Measurements from ENCODE around the gene HSD11B1L.
"Not testable (repeated sequence)": the region's sequence is repeated elsewhere in the genome, so short reads cannot be mapped to it uniquely, and the experiment has no call there.

HSD11B1L gene

GRCh38 chr19:5719274-5719960, 38.6 kb downstream of the HSD11B1L start:
- TF ChIP-seq CTCF (IDR thresholded peaks at IDR 0.05; ENCODE audit: insufficient read depth, low read length) (no peak), SPI1 (IDR thresholded peaks at IDR 0.05; ENCODE audit: borderline replicate concordance, low read depth) (no peak)
- peak in 1 of 2 experiments; percentile 41 for DNase-seq (ENCODE audit: low read depth in 1 of 2, low spot score in 1 of 2)
- peak overlapping the region; percentile 97 for H3K27ac ChIP-seq (replicated peaks)
- H3K27me3 ChIP-seq (ENCODE audit: insufficient read depth, poor library complexity, severe bottlenecking) = no peaks in the 10 kb centered on the region
- H3K4me3 ChIP-seq (replicated peaks; ENCODE audit: insufficient read depth, low read length) = peak overlapping the region; percentile 92

GRCh38 chr19:5719961-5720790, 39.3 kb downstream of the HSD11B1L start, which contains the start of the genes CATSPERD and LONP1:
Gene CATSPERD, plus strand, starts transcription at chr19:5720637. Its CDS starts 101 bp downstream, at chr19:5720738.
Gene LONP1, minus strand, starts transcription at chr19:5720146. Its CDS starts 14 bp downstream, at chr19:5720132.
- TF ChIP-seq CTCF (IDR thresholded peaks at IDR 0.05; ENCODE audit: insufficient read depth, low read length) (peak; percentile 94), GABPA (IDR thresholded peaks at IDR 0.05; ENCODE audit: low read depth) (peak; percentile 86), SPI1 (IDR thresholded peaks at IDR 0.05; ENCODE audit: borderline replicate concordance, low read depth) (no peak), POLR2AphosphoS5 (IDR thresholded peaks at IDR 0.05; ENCODE audit: low read depth) (peak; percentile 94), REST (IDR thresholded peaks at IDR 0.05; ENCODE audit: insufficient replicate concordance, low read depth) (peak; percentile 52)
- H3K27me3 ChIP-seq (ENCODE audit: insufficient read depth, poor library complexity, severe bottlenecking) = no peaks in the 10 kb centered on the region
- peak within 1 kb of the TSS; percentile 97 for H3K27ac ChIP-seq (replicated peaks)
- DNase-seq (ENCODE audit: low read depth in 1 of 2, low spot score in 1 of 2) = peak; percentile 98
- peak within 1 kb of the TSS; percentile 92 for H3K4me3 ChIP-seq (replicated peaks; ENCODE audit: insufficient read depth, low read length)

GRCh38 chr19:5727453-5728050, 46.7 kb downstream of the HSD11B1L start:
- H3K27ac ChIP-seq (replicated peaks) = no peak overlapping the region
- DNase-seq (ENCODE audit: low read depth in 1 of 2, low spot score in 1 of 2) = no peak
- H3K27me3 ChIP-seq (ENCODE audit: insufficient read depth, poor library complexity, severe bottlenecking) = no peaks in the 10 kb centered on the region
- TF ChIP-seq REST (IDR thresholded peaks at IDR 0.05; ENCODE audit: insufficient replicate concordance, low read depth) = no peak
- TF ChIP-seq SPI1 (IDR thresholded peaks at IDR 0.05; ENCODE audit: borderline replicate concordance, low read depth) = no peak
- TF ChIP-seq CTCF (IDR thresholded peaks at IDR 0.05; ENCODE audit: insufficient read depth, low read length) = no peak
- TF ChIP-seq GABPA (IDR thresholded peaks at IDR 0.05; ENCODE audit: low read depth) = no peak
- TF ChIP-seq POLR2AphosphoS5 (IDR thresholded peaks at IDR 0.05; ENCODE audit: low read depth) = no peak
- H3K4me3 ChIP-seq (replicated peaks; ENCODE audit: insufficient read depth, low read length) = no peak overlapping the region

GRCh38 chr19:5733172-5733571, 52.3 kb downstream of the HSD11B1L start:
- H3K27me3 ChIP-seq (ENCODE audit: insufficient read depth, poor library complexity, severe bottlenecking); H3K27ac ChIP-seq (replicated peaks); DNase-seq (ENCODE audit: low read depth in 1 of 2, low spot score in 1 of 2); H3K4me3 ChIP-seq (replicated peaks; ENCODE audit: insufficient read depth, low read length): not testable (repeated sequence)

All from HL-60 (cell line).